Right lobe of liver (tissue), 6 donors: ENCODE results near the gene OBI1. TPM values are rescaled to one million over a fixed set of nuclear protein-coding genes. Genes with fewer than 3 reads are reported as not detected.

ENCODE experiments used
- ATAC-seq, 4 donors: fragments of 200-7000 bp; cut with Tn5 transposase; one replicate each; pipeline ENCODE4 v1.9.1; 2020; ENCODE audit warnings: mild to moderate bottlenecking in 4 of 4, moderate library complexity in 4 of 4
- DNase-seq, 3 donors: peaks; one replicate each; pipeline ENCODE4 v3.0.0-alpha.2; 2020
- H3K27ac ChIP-seq, 3 donors: fragments of 200-600 bp; one replicate each; pipeline ENCODE4 v1.8.0; 2022
- H3K27me3 ChIP-seq, 2 donors: fragments of 200-600 bp; one replicate each; pipeline ENCODE4 v1.8.0; 2022
- H3K36me3 ChIP-seq, 4 donors: fragments of 200-600 bp; sonication (generic) in 1 of 4; one replicate each; pipeline versions ENCODE4 v1.5.1 to v1.8.0; 2017 to 2022; ENCODE audit warnings: control low read depth in 1 of 4
- H3K4me1 ChIP-seq, 4 donors: fragments of 200-600 bp; sonication (generic) in 1 of 4; one replicate each; pipeline versions ENCODE4 v1.5.1 to v1.8.0; 2017 to 2022; ENCODE audit warnings: control low read depth in 1 of 4
- H3K4me3 ChIP-seq, 3 donors: fragments of 200-600 bp; one replicate each; pipeline ENCODE4 v1.8.0; 2022
- H3K9me3 ChIP-seq, 4 donors: fragments of 200-600 bp; sonication (generic) in 1 of 4; one replicate each; pipeline versions ENCODE4 v1.5.1 to v1.8.0; 2017 to 2022; ENCODE audit warnings: control low read depth in 1 of 4
- CTCF ChIP-seq, 4 donors: fragments of 200-600 bp in 3 of 4; fragments of 450-650 bp in 1 of 4; IDR thresholded peaks; one replicate each; pipeline versions ENCODE4 v1.5.1 to v1.8.0; 2016 to 2022; ENCODE audit warnings: antibody characterized with exemption in 4 of 4, mild to moderate bottlenecking in 2 of 4
- POLR2A ChIP-seq: fragments of 450-650 bp; IDR thresholded peaks from one replicate; pipeline ENCODE4 v1.6.1; 2017; ENCODE audit warnings: antibody characterized with exemption, mild to moderate bottlenecking
- WGBS: methylation state at CpG from one replicate; pipeline ENCODE4 v1.1.6; 2018; ENCODE audit warnings: low coverage, low lambda C conversion rate; ENCODE audit not compliant: insufficient coverage; ENCODE audit errors: missing lambda C conversion rate; 5-methylcytosine and 5-hydroxymethylcytosine counted together
- intact Hi-C, 2 donors: fragments of 100-400 bp; cut with DNase I; formaldehyde crosslinking; loops; one replicate each; pipeline versions ENCODE4 v1.11.2 to v1.14.1; 2022
- total RNA-seq, 6 experiments: library from RNA; depleted of rRNA in 2 of 6; stranded (reverse); fragments of >200 nt in 2 of 6; fragmentation: NEBNext Ultra II Directional in 3 of 6; extraction: Animal tissue kit (Norgen Biotek cat#: 25700) in 3 of 6; gene quantifications; one replicate each; pipeline versions ENCODE4 v1.1.0 to v1.2.4, GENCODE V29; 2016 to 2023
- donor health status: DM: no; HTN: yes; CAD: no.
- donor health status: DM: no; HTN: no; CAD: no.
- donor health status: DM: no; HTN: no; CAD: no.
- donor health status: DM: no; HTN: yes; CAD: no.
- donor health status: DM: no; HTN: yes; CAD: no.

Gene OBI1
- total RNA-seq, 6 experiments from 2014 or later: 1.7 to 3.6 (median 2.8) TPM

DNA sequence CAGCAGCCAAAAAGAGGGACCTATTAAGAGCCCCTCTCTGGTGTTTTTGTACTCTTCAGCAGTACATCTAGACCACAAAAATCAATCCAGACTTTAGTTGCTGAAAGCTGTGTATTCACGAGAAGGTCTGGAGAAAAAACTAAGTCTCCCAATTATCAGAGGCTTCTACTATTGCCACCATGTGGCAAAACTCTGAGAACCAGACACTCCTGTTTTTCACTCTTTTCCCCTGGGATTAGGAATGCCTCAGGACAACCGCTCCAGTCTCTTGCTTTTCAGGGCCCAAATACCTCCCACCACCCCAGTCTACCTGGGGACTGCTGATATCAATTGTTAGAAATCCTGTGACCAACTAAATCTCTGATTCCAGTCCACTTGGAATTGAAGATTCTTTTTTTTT, 30.1 kb upstream of the OBI1 start:
- intact Hi-C loops: no loop called here
- WGBS: 29% methylated on average over 2 of the region's 2 CpGs
- Histone ChIP-seq H3K27ac (no peak overlapping the region), H3K4me3 (no peak overlapping the region), H3K4me1 (no peaks in the 10 kb centered on the region), H3K36me3 (no peaks in the 10 kb centered on the region), H3K9me3 (no peaks in the 10 kb centered on the region), H3K27me3 (no peaks in the 10 kb centered on the region)
- TF ChIP-seq POLR2A (no peak), CTCF (IDR thresholded peaks at IDR 0.05) (peak in 3 of 4 donors; percentile 19 to 30 (median 20))
- DNase-seq (no peak), ATAC-seq (peak in 3 of 4 donors; percentile 53 to 64 (median 58))

DNA sequence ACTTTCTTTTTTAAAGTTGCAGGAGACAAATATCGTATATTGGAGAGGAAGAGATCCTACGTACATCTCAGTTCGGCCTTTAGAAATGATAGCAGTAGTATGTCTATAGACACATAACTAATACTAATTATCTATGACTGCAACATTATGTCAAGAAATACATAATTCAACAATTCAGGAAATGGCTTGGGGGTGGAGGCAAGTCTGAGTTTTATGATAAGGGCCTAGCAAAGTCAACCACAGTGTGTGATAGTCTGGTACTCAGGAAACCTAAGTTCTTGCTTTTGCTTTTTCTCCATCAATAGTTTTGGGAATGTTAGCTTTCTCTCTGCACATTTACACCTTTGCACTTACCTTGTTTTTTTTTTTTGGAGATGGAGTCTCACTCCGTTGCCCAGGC, 27.5 kb upstream of the OBI1 start:
- Histone ChIP-seq H3K9me3 (no peaks in the 10 kb centered on the region), H3K27ac (no peak overlapping the region), H3K27me3 (no peaks in the 10 kb centered on the region), H3K4me1 (no peaks in the 10 kb centered on the region), H3K36me3 (no peaks in the 10 kb centered on the region), H3K4me3 (no peak overlapping the region)
- 83% methylated on average over 3 of the region's 4 CpGs for WGBS
- DNase-seq (no peak), ATAC-seq (no peak)
- no peak for TF ChIP-seq POLR2A
- no peak for TF ChIP-seq CTCF (IDR thresholded peaks at IDR 0.05)
- intact Hi-C loops: no loop called here

GRCh38 chr13:78680576-78681350, 21.8 kb upstream of the OBI1 start:
- Histone ChIP-seq H3K27me3 (no peaks in the 10 kb centered on the region), H3K36me3 (no peaks in the 10 kb centered on the region), H3K4me1 (no peaks in the 10 kb centered on the region), H3K27ac (no peak overlapping the region), H3K4me3 (no peak overlapping the region), H3K9me3 (no peaks in the 10 kb centered on the region)
- TF ChIP-seq POLR2A (no peak), CTCF (IDR thresholded peaks at IDR 0.05) (no peak)
- whole genome bisulfite sequencing: 29% methylated on average over 6 of the region's 6 CpGs
- DNase-seq: no peak
- intact Hi-C loops: no loop called here
- ATAC-seq: no peak

- Histone ChIP-seq H3K36me3 (no peaks in the 10 kb centered on the region), H3K9me3 (no peaks in the 10 kb centered on the region), H3K27me3 (no peaks in the 10 kb centered on the region), H3K4me3 (no peak overlapping the region), H3K4me1 (no peaks in the 10 kb centered on the region), H3K27ac (no peak overlapping the region)
- intact Hi-C loops: no loop called here
- TF ChIP-seq CTCF (IDR thresholded peaks at IDR 0.05) (no peak), POLR2A (no peak)
- DNase-seq: no peak
- 72% methylated on average over 6 of the region's 8 CpGs for WGBS
- no peak for ATAC-seq
Measured at GRCh38 chr13:78680115-78680561, 21.2 kb upstream of the OBI1 start.
